Activated CD8-positive, alpha-beta T cell treated with anti-CD3 and anti-CD28 coated beads for 36 hours (primary cell): Measurements from ENCODE around the gene MOB4. TPM values are rescaled to one million over a fixed set of nuclear protein-coding genes. Genes with fewer than 3 reads are reported as not detected.

Experiments
- ATAC-seq: fragments of 200-7000 bp; cut with Tn5 transposase; one replicate; pipeline ENCODE4 v1.10.0; 2021; ENCODE audit warnings: mild to moderate bottlenecking, moderate library complexity
- CTCF ChIA-PET: fragments of 350-600 bp; sonication (Branson Sonifier 250); formaldehyde crosslinking; loops from one replicate; lab custom pipeline; 2021; ENCODE audit warnings: antibody characterized with exemption; lab: Charles Lee
- POLR2A ChIA-PET: fragments of 350-600 bp; sonication (Branson Sonifier 250); formaldehyde crosslinking; loops from one replicate; lab custom pipeline; 2021; ENCODE audit warnings: antibody characterized with exemption; lab: Charles Lee
- DNase-seq: peaks from one replicate; pipeline ENCODE4 v3.0.0-alpha.2; 2020
- H3K27ac Mint-ChIP-seq: one replicate; pipeline ENCODE4 v1.8.0; 2021; ENCODE audit warnings: mild to moderate bottlenecking, mixed read lengths
- H3K27me3 Mint-ChIP-seq: one replicate; pipeline ENCODE4 v1.8.0; 2021; ENCODE audit warnings: mixed read lengths
- H3K36me3 Mint-ChIP-seq: one replicate; pipeline ENCODE4 v1.8.0; 2021; ENCODE audit warnings: low read depth, mixed read lengths
- H3K4me1 Mint-ChIP-seq: one replicate; pipeline ENCODE4 v1.8.0; 2021; ENCODE audit warnings: low read depth, mixed read lengths
- H3K4me3 Mint-ChIP-seq: one replicate; pipeline ENCODE4 v1.8.0; 2021; ENCODE audit warnings: mild to moderate bottlenecking, moderate library complexity, mixed read lengths
- H3K9me3 Mint-ChIP-seq: one replicate; pipeline ENCODE4 v1.8.0; 2021; ENCODE audit warnings: mixed read lengths
- intact Hi-C: fragments of 100-400 bp; cut with micrococcal nuclease; formaldehyde crosslinking; loops from one replicate; pipeline ENCODE4 v1.10.0; 2022
- total RNA-seq, 2 experiments: library from RNA; stranded (reverse); gene quantifications; one replicate each; pipeline ENCODE4 v1.2.3, GENCODE V29; 2021
- TF ChIP-seq, protein P1 (sequence below): fragments of 200-600 bp; IDR thresholded peaks from one replicate; pipeline ENCODE4 v1.8.0; 2022; ENCODE audit warnings: antibody characterized with exemption, mild to moderate bottlenecking

Gene MOB4
- total RNA-seq, 2 experiments from 2014 or later: 15.1 to 15.9 TPM

DNA sequence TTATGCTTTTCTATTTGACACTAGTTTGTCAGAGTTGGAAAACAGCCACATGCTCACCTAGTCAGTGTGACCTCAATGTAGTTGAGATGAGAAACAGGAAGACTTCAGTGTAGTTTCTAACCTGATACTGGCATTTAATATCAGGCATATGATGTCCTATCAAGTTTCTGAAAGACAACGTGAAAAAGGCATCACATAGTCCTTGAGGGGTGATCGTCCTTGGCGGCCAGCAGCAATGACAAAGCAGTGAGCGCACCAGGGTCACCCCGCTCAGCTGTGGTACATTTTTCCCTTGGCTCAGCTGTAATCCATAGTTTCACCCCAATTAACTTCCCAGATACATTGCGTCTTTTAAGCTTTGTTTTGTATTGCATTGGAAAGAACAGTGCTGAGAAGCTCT lies 11.4 kb upstream of the MOB4 start:
- ChIA-PET CTCF (interaction anchor here (1.6 kb wide), 1 partner anchor 13 kb away, joined by 4 read pairs; no protein-coding TSS in a partner anchor), POLR2A (interaction anchor here (1.1 to 3.6 kb wide), 2 partner anchors 9 to 11 kb away, joined by 4 to 24 read pairs; partner anchors contain the start of gene MOB4)
- peaks cover 59% of the 10 kb centered on the region for H3K36me3 Mint-ChIP-seq
- H3K4me1 Mint-ChIP-seq: peaks cover 22% of the 10 kb centered on the region
- DNase-seq (no peak), ATAC-seq (no peak)
- peak overlapping the region; percentile 70 for H3K27ac Mint-ChIP-seq
- H3K9me3 Mint-ChIP-seq: no peaks in the 10 kb centered on the region
- no peaks in the 10 kb centered on the region for H3K27me3 Mint-ChIP-seq
- TF ChIP-seq, protein P1, sequence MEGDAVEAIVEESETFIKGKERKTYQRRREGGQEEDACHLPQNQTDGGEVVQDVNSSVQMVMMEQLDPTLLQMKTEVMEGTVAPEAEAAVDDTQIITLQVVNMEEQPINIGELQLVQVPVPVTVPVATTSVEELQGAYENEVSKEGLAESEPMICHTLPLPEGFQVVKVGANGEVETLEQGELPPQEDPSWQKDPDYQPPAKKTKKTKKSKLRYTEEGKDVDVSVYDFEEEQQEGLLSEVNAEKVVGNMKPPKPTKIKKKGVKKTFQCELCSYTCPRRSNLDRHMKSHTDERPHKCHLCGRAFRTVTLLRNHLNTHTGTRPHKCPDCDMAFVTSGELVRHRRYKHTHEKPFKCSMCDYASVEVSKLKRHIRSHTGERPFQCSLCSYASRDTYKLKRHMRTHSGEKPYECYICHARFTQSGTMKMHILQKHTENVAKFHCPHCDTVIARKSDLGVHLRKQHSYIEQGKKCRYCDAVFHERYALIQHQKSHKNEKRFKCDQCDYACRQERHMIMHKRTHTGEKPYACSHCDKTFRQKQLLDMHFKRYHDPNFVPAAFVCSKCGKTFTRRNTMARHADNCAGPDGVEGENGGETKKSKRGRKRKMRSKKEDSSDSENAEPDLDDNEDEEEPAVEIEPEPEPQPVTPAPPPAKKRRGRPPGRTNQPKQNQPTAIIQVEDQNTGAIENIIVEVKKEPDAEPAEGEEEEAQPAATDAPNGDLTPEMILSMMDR: no peak
- H3K4me3 Mint-ChIP-seq: no peak overlapping the region
- intact Hi-C loops: loop anchor here (5.0 kb wide), 1 partner anchor 72 kb away; no protein-coding TSS in a partner anchor

DNA sequence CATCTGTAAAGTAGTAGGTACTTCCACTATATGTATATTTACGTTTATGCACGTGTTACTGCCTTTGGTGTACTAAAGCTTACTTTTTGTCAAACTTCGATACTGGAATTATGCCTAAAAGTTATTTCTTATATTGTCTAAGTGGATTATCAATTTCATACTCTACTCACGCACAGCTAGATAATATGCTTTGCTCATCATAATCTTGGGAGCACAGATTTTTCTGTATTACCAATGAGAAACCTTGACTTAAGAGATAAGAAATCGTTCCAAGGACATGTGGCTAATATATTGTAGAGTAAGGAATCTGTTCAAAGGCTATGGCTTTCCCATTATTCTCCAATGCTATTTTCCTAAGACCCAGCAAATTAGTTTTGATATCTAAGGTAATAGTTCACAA lies 9.2 kb upstream of the MOB4 start:
- Mint-ChIP-seq H3K4me3 (no peak overlapping the region), H3K27me3 (no peaks in the 10 kb centered on the region), H3K27ac (no peak overlapping the region), H3K36me3 (peaks cover 47% of the 10 kb centered on the region), H3K4me1 (peaks cover 22% of the 10 kb centered on the region), H3K9me3 (no peaks in the 10 kb centered on the region)
- ChIA-PET CTCF (interaction anchor here (1.0 kb wide), 1 partner anchor 9 kb away, joined by 3 read pairs; no protein-coding TSS in a partner anchor), POLR2A (interaction anchor here (1.1 to 3.6 kb wide), 6 partner anchors 8 to 17 kb away, joined by 3 to 24 read pairs (median 5); partner anchors contain the start of gene MOB4)
- intact Hi-C loops: no loop called here
- ATAC-seq: no peak
- DNase-seq: no peak
- TF ChIP-seq, protein P1: no peak

- ATAC-seq: no peak
- Mint-ChIP-seq H3K9me3 (no peaks in the 10 kb centered on the region), H3K4me3 (no peak overlapping the region), H3K4me1 (peaks cover 24% of the 10 kb centered on the region), H3K36me3 (peaks cover 6% of the 10 kb centered on the region), H3K27me3 (no peaks in the 10 kb centered on the region), H3K27ac (no peak overlapping the region)
- TF ChIP-seq, protein P1: no peak
- ChIA-PET POLR2A (interaction anchor here (1.3 to 2.9 kb wide), 2 partner anchors 9 to 14 kb away, joined by 4 to 29 read pairs; partner anchors contain the start of genes HSPD1 and HSPE1), CTCF (interaction anchor here (1.5 kb wide), 1 partner anchor 14 kb away, joined by 6 read pairs; the partner anchor contains the start of genes HSPD1 and HSPE1)
- no peak for DNase-seq
- intact Hi-C loops: loop anchor here (2.0 kb wide), 1 partner anchor 13 kb away; the partner anchor contains the start of gene HSPE1
These were observed 2.0 kb upstream of the MOB4 start for GRCh38 chr2:197513915-197514314.

GRCh38 chr2:197514754-197515153 lies 1.1 kb upstream of the MOB4 start:
- TF ChIP-seq, protein P1: no peak
- no peak for ATAC-seq
- ChIA-PET CTCF (interaction anchor here (1.0 to 2.9 kb wide), 2 partner anchors 8 to 15 kb away, joined by 3 to 13 read pairs; partner anchors contain the start of genes HSPD1 and HSPE1), POLR2A (interaction anchor here (1.1 to 3.9 kb wide), 5 partner anchors 9 to 80 kb away, joined by 3 to 81 read pairs (median 4); partner anchors contain the start of genes COQ10B, HSPD1, HSPE1 and SF3B1)
- intact Hi-C loops: loop anchor here (2.0 kb wide), 1 partner anchor 14 kb away; the partner anchor contains the start of gene HSPE1
- Mint-ChIP-seq H3K4me1 (peaks cover 30% of the 10 kb centered on the region), H3K4me3 (peak overlapping the region; percentile 99), H3K27me3 (no peaks in the 10 kb centered on the region), H3K27ac (peak overlapping the region; percentile 92), H3K9me3 (no peaks in the 10 kb centered on the region), H3K36me3 (peaks cover 8% of the 10 kb centered on the region)
- DNase-seq: no peak

DNA sequence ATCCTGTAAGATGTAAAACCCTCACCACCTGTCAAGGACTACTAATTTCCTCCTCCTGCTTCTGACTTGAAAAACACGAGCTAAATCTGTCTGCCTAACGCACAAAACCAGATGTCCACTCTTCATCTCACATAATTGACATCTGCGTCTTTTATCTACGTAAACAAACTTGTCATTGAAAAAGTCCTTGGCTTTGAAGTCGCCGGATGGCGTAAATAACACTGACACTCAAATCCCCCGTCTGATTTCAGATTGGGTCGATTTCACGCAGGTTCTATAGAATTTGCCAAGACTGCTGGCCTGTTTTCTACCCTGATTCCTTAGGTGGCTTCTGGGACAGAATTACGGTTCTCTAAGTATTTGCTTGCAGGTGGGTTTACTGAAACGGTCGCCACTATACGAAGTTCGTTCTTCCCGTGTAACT lies 539 bp upstream of the MOB4 start:
- peaks cover 30% of the 10 kb centered on the region for H3K4me1 Mint-ChIP-seq
- ATAC-seq: peak; percentile 2

More for the DNA sequence above, 539 bp upstream of the MOB4 start:
- no peak for DNase-seq
- peaks cover 11% of the 10 kb centered on the region for H3K36me3 Mint-ChIP-seq
- POLR2A ChIA-PET: interaction anchor here (0.6 to 3.9 kb wide), 9 partner anchors 8 to 1243 kb away, joined by 3 to 81 read pairs (median 4); partner anchors contain the start of genes COQ10B, HSPD1, HSPE1 and SF3B1
- peak overlapping the region; percentile 99 for H3K4me3 Mint-ChIP-seq
- no peaks in the 10 kb centered on the region for H3K27me3 Mint-ChIP-seq
- TF ChIP-seq, protein P1: no peak
- intact Hi-C loops: loop anchor here (2.0 kb wide), 1 partner anchor 15 kb away; the partner anchor contains the start of gene HSPE1
- H3K9me3 Mint-ChIP-seq: no peaks in the 10 kb centered on the region
- H3K27ac Mint-ChIP-seq: peak overlapping the region; percentile 92
- CTCF ChIA-PET: interaction anchor here (1.0 to 2.9 kb wide), 2 partner anchors 9 to 15 kb away, joined by 3 to 13 read pairs; partner anchors contain the start of genes HSPD1 and HSPE1
